Measurements from ENCODE around the gene CTSO. TPM values are rescaled to one million over a fixed set of nuclear protein-coding genes. Genes with fewer than 3 reads are reported as not detected.

Gene CTSO
- total RNA-seq, 1 experiment from 2014 or later: 5.0 TPM

- Histone ChIP-seq H3K4me3 (no peak overlapping the region), H3K79me2 (ENCODE audit: low read depth) (no peaks in the 10 kb centered on the region), H3K4me1 (replicated peaks; ENCODE audit: insufficient read depth) (no peaks in the 10 kb centered on the region), H3K27me3 (ENCODE audit: insufficient read depth, low read depth) (no peaks in the 10 kb centered on the region), H4K20me1 (ENCODE audit: insufficient read depth) (no peaks in the 10 kb centered on the region), H3F3A (ENCODE audit: insufficient read depth, low read depth) (no peaks in the 10 kb centered on the region), H3K9me2 (ENCODE audit: insufficient read depth) (no peaks in the 10 kb centered on the region), H3K9me3 (ENCODE audit: insufficient read depth, low read depth) (no peaks in the 10 kb centered on the region), H3K36me3 (ENCODE audit: low read depth) (no peaks in the 10 kb centered on the region), H3K27ac (no peak overlapping the region), H3K4me2 (no peak overlapping the region), H2AFZ (no peak overlapping the region)
- no TSS peak for BruUV-seq (replicated peaks)
- ChIA-PET CTCF (no interaction called here), POLR2A (ENCODE audit: unreplicated experiment) (no interaction called here)
- intact Hi-C loops (cut with micrococcal nuclease; ENCODE audit: unreplicated experiment): no loop called here
- DNase-seq: no peak
- TF ChIP-seq EZH2 (IDR thresholded peaks at IDR 0.05; ENCODE audit: low read depth) (no peak), CTCF (conservative IDR thresholded peaks at IDR 0.05) (no peak)
Measured at GRCh38 chr4:155914782-155915181, 38.9 kb downstream of the CTSO start.

GRCh38 chr4:155911905-155912304 lies 41.8 kb downstream of the CTSO start:
- no peaks in the 10 kb centered on the region for H3F3A ChIP-seq (ENCODE audit: insufficient read depth, low read depth)
- H3K4me3 ChIP-seq: no peak overlapping the region
- BruUV-seq (replicated peaks): no TSS peak
- H3K36me3 ChIP-seq (ENCODE audit: low read depth): no peaks in the 10 kb centered on the region
- no peak for DNase-seq
- POLR2A ChIA-PET (ENCODE audit: unreplicated experiment): no interaction called here
- no peaks in the 10 kb centered on the region for H3K27me3 ChIP-seq (ENCODE audit: insufficient read depth, low read depth)
- no peak for TF ChIP-seq EZH2 (IDR thresholded peaks at IDR 0.05; ENCODE audit: low read depth)
- TF ChIP-seq CTCF (conservative IDR thresholded peaks at IDR 0.05): no peak
- CTCF ChIA-PET: no interaction called here
- no peaks in the 10 kb centered on the region for H4K20me1 ChIP-seq (ENCODE audit: insufficient read depth)
- no peaks in the 10 kb centered on the region for H3K79me2 ChIP-seq (ENCODE audit: low read depth)
- no peaks in the 10 kb centered on the region for H3K9me2 ChIP-seq (ENCODE audit: insufficient read depth)
- H3K4me2 ChIP-seq: no peak overlapping the region
- H3K27ac ChIP-seq: no peak overlapping the region
- H3K9me3 ChIP-seq (ENCODE audit: insufficient read depth, low read depth): no peaks in the 10 kb centered on the region
- H2AFZ ChIP-seq: no peak overlapping the region
- no peaks in the 10 kb centered on the region for H3K4me1 ChIP-seq (replicated peaks; ENCODE audit: insufficient read depth)
- intact Hi-C loops (cut with micrococcal nuclease; ENCODE audit: unreplicated experiment): no loop called here

- BruUV-seq (replicated peaks): no TSS peak
- Histone ChIP-seq H3K4me1 (replicated peaks; ENCODE audit: insufficient read depth) (no peaks in the 10 kb centered on the region), H3K4me2 (no peak overlapping the region), H4K20me1 (ENCODE audit: insufficient read depth) (no peaks in the 10 kb centered on the region), H3K79me2 (ENCODE audit: low read depth) (no peaks in the 10 kb centered on the region), H3K9me2 (ENCODE audit: insufficient read depth) (no peaks in the 10 kb centered on the region), H3K4me3 (no peak overlapping the region), H3K36me3 (ENCODE audit: low read depth) (no peaks in the 10 kb centered on the region), H3K9me3 (ENCODE audit: insufficient read depth, low read depth) (no peaks in the 10 kb centered on the region), H3F3A (ENCODE audit: insufficient read depth, low read depth) (no peaks in the 10 kb centered on the region), H2AFZ (no peak overlapping the region), H3K27me3 (ENCODE audit: insufficient read depth, low read depth) (no peaks in the 10 kb centered on the region), H3K27ac (no peak overlapping the region)
- CTCF ChIA-PET: no interaction called here
- intact Hi-C loops (cut with micrococcal nuclease; ENCODE audit: unreplicated experiment): no loop called here
- POLR2A ChIA-PET (ENCODE audit: unreplicated experiment): no interaction called here
- no peak for TF ChIP-seq CTCF (conservative IDR thresholded peaks at IDR 0.05)
- no peak for TF ChIP-seq EZH2 (IDR thresholded peaks at IDR 0.05; ENCODE audit: low read depth)
- DNase-seq: no peak
Measured at GRCh38 chr4:155909615-155910226, 43.9 kb downstream of the CTSO start.

All from PC-9 (cell line).